GM15510 (cell line): ENCODE data around the gene ZBTB33.

ENCODE experiments used
- POLR2A ChIP-seq: IDR thresholded peaks from 3 replicates; pipeline ENCODE4 v1.6.1; 2011; ENCODE audit warnings: borderline replicate concordance; ENCODE audit not compliant: insufficient read length; ENCODE audit errors: extremely low read depth

Gene ZBTB33, protein sequence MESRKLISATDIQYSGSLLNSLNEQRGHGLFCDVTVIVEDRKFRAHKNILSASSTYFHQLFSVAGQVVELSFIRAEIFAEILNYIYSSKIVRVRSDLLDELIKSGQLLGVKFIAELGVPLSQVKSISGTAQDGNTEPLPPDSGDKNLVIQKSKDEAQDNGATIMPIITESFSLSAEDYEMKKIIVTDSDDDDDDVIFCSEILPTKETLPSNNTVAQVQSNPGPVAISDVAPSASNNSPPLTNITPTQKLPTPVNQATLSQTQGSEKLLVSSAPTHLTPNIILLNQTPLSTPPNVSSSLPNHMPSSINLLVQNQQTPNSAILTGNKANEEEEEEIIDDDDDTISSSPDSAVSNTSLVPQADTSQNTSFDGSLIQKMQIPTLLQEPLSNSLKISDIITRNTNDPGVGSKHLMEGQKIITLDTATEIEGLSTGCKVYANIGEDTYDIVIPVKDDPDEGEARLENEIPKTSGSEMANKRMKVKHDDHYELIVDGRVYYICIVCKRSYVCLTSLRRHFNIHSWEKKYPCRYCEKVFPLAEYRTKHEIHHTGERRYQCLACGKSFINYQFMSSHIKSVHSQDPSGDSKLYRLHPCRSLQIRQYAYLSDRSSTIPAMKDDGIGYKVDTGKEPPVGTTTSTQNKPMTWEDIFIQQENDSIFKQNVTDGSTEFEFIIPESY

DNA sequence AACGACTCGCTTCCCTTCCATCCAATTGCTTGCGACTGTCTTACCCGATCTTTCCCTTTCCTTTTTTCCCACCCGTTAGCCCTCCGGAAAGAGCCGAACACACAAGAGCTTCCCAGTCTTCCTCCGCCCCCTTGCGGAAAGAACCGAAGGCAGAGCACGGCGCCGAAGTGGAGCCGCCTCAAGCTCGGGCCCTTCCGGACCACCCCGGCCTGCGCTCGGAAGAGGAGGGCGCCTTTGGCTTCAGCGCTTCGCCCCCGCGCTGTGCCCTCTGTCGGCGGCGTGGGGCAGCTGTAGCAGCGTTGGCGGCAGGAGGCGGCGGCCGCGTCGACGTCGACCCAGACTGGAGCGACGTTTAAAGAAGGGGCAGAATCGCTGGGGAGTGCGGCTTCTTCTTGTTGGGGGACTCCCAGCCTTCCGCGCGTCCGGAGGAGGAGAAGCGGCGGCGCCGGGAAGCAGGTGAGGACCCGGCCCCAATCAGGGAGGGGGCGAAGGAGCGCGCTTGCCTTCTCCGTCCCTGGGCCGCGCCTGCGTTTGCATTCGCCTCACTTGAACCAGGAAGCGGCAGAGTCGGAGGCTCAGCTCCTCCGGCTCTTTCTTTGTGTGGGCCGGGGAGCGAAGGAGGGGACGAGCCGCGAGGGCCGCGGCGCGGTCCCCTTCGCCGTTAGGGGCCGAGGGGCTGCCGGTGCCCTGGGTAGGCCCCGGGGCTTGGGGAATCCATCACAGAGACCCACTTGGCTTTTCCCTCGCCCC, at the start of gene ZBTB33:
Gene ZBTB33 (plus strand): TSS at position 291 of the 750 bp plus-strand sequence. CDS start 2,604 bp downstream, outside the sequence.
- TF ChIP-seq POLR2A, result peak; percentile 59

DNA sequence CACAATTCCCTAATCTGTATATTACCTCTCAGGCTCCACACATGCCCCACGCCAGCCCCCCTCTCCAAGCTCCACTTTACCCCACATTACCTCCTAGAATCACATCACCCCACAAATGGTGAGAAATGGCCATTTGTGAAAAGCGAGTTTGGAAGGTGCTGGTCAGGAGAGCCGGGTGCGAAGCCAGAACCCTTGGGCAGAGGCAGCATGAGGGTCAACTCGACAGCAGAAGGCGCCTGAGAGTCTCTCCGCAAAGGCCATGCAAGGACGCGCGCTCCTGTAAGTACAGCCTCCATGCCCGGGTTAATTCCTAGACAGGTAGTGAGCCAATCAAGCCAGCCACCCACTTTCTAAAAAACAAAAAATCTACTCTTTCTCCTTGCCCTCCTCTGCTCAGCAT, 49.8 kb upstream of the ZBTB33 start:
- no peak for TF ChIP-seq POLR2A

DNA sequence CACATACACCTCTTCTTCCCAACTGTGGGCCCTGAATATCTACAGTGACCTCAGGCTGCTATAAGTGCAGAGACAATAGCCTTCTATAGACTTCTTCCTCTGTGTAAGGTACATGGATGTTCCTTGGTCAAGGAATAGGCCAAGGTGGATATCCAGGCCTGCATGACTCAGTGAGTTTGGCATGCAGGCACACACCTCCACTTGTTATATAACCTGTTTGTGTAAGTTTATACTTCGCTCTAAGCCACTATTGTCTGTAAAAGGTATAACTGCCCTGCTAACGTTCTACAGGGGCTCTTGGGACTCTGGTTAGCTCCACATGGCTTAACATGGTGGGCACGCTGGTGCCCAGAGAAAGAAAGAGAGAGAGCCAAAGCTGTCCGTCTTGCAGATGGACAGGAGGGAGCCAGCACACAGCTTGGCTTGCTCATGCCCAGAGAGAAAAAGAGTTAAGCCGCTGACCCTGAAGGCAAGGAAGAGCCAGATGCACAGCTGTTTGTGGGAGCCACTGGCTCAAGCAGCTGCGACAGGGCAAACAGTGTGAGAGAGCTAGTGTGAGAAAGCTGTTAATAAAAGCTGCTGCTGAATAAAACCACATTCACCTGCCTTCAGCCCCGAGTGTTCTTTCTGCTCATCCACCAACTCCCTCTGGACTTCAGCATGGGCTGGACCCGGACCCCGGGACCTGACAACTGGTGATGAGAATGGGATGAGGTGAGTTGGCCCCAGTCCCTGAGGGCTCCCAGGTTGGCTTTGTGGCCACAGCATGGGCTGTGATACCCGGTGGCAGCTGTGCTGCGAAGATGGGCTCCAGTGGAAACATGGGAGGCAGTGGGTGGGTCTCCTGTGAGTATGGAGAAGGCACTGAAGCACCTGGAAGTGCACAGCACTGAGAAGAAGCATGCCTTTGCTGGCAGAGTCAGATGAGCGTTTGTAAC, 44.5 kb upstream of the ZBTB33 start:
- TF ChIP-seq POLR2A, result no peak

DNA sequence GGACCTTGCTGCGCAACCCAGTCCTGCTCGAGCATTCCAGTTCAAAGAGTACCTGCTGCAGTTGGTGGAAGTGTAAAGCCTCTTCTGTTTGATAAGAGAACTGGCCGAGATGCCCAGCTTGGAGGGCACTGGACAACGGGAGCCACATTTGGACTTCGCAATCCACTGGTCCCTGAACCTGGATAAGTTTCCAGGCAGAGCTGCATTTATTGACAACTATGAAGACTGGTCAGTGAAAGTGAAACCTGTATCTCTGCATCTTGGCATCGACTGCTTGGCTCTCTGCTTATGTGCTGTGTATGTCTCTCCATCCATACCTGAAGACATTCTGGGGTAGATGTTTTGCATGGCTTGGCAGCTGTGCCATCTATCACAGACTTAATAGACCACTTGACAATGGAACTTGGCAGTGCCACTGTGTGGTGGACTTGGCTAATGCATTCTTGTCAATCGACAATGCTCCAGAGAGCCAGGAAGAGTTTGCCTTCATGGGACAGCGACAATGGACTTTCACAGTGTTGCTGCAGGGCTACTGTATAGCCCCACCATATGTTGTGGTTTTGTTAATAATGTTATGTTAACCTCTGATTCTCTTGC, 43.5 kb upstream of the ZBTB33 start:
- TF ChIP-seq POLR2A, result no peak

DNA sequence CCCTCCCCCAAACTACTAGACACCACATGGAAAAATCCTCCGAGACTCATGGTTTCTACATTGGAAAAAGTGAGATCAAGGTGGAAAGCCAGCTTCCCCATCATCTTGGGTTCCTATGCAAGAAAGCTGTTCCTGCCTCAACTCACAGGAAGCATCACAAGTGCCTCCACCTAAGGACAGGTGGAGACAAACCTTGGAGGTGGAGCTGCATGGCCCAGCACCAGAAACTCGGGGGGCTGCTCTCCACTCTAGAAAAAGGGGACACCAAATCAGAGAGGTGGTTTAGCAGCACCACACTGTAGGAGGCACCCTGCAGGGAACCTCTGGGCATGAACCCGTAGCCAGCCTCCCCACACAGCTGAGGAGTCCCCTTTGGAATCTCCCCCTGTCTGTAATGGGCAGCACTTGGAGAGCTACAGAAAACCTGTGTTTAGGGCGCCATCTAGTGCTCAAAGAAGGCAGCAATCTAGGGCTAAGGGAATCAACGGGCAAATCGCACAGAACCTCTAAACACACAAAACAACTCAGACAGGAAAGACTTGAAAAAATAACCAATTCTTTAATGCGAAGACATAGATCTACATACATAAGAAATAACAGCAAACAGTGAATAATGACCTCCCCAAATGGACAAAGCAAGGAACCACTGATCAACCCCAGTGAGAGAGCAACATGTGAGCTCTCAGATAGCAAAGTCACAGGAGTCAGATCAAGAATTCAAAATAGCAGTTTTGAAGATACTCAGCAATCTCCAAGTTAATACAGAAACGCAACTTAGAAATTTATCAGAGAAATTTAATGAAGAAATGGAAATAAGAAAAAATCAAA, 37.0 kb upstream of the ZBTB33 start:
- TF ChIP-seq POLR2A, result no peak

DNA sequence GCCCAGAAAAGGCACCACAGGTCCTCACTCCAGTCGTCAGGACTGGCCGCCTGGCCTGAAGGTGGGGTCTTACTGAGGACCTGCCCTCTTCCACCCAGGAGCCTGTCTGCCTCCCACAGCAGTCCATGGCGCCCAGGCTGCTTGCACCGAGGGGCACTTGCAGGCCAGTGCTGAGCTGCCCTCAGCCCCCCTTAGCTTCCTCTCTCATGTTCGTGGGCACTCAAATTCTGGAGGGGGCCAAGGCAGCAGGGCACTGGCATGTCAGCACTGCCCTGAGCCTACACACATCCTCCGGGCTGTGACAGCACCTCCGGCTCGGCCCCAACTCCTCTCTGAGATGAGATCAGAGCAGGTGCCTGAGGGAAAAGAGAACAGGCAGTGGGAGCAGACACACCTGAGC, 27.2 kb upstream of the ZBTB33 start:
- TF ChIP-seq POLR2A, result no peak

DNA sequence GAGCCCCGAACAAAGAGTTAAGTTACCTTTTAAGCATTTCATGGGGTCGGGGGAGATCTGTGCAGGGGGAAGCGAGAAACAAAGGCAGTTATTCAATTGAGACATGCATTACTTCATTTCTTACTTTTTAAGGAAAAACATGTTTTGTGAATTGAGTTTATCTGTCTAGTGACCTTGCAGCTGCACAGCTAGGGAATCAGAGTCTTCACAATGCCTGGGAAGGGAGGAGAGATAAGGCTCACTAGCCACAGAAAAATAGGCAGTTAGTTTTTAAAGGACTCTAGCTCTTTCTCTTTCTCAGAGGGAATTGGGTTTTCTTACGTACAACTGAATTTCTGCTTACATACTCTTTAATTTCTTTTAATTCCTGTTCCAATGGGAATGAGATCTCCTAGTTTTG, 26.2 kb upstream of the ZBTB33 start:
- no peak for TF ChIP-seq POLR2A

DNA sequence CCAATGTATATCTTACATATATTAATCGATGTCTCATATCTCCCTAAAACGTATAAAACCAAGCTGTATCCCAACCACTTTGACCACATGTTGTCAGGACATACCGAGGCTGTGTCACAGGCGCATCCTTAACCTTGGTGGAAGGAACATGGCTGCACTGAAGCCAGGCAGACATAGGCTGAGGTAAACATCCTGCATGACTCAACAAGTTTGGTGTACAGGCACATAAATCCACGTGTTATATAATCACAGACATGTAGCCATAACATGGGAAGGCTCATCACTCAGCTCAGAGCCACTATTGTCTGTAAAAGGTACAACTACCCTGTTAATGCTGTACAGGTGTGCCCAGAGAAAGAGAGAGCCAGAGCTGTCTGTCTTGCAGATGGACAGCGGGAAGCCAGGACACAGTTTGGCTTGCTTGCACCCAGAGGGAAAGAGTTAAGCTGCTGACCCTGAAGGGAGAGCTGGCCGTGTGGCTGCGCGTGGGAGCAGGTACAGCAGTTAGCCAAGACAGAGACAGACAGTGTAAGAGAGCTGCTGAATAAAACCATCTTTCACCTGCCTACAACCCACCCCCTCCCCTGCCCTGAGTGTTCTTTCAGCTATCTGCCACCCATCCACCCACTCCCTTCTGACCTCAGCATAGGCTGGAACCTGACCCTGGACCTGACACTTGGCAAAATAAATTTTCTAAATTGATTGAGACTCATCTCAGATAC, 22.3 kb upstream of the ZBTB33 start:
- no peak for TF ChIP-seq POLR2A

DNA sequence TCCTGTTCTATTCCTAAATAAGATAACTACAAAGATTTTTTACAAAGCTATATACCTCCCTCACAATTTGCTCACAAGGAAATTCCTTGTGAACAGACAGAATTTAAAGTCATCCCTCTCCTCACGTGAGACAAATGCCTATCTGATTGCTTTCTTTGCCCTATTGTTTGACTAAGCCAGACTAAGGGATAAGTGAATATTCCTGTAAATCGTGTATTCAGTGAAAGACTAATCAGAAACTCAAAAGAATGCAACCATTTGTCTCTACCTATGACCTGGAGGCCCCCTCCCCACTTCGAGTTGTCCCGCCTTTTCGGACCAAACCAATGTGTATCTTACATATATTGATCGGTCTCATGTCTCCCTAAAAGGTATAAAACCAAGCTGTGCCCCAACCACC, 15.3 kb upstream of the ZBTB33 start:
- TF ChIP-seq POLR2A, result no peak

DNA sequence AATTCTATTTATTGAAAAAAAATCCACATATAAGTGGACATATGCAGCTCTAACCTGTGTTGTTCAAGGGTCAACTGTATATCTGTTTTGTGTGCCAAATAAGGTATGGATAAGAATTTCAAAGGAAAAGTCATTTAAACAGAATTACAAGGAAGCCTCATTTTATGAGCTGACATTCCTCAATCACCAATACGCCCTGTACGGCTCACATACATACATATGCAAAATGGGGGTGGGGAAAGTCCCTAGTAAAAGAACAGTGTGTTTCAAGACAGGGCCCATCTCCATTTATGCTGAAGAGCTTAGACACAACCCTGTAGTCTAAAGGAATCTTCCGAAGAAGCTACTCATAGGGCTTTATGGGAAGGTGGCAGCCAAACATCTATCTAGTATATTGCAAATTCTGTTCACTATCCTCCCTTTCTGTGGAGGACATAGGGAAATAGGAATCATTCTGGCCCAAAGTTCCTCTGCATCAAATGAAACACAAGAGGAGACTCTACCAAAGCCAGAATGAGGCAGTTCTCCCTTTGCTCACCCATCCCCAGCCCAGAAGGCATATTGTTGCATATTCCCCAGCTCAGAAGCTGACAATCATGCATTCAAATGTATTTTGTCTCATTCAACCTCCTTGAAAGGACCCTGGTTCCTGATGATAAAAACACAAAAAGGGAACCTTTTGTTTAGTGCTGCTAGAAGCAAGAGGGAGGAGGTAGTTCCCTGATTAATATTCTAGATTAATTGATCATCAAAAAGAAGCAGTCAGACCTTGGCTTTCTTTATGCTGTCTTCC, 13.7 kb upstream of the ZBTB33 start:
- no peak for TF ChIP-seq POLR2A

DNA sequence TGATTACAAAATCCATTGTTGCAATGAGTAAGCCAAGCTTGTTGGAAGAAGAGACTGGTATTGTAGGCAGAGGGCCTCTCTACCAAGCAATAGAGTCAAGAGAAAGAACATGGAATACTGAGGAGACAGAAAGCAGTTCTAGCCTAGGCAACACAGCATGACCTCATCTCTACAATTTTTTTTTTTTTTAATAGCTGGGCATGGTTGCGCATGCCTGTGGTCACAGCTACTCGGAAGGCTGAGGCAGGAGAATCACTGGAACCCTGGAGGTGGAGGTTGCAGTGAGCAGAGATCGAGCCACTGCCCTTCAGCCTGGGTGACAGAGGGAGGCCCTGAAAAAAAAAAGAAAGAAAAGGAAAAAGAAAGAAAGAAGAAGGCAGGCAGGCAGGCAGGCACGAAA, 11.7 kb upstream of the ZBTB33 start:
- no peak for TF ChIP-seq POLR2A

DNA sequence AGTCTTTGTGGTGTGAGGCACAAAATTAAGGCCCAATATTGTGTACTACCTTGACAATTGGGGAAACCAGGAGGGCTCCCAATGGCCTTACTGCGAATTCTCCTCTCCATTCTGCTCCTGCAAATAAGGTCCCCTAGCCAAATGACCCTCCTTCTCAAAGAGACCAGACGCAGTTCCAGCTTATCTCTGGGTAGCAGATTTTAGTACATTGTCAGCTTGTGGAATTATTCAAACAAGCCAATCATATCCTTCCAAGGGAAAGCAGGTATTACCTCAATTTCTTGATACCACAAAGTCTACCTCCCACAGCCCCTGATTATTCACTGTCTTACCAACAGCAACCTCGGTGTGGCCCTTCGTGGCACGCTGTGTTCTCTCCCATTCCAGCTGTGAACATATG, 7.8 kb upstream of the ZBTB33 start:
- no peak for TF ChIP-seq POLR2A
